Measurements from ENCODE around the gene ZNF544.

DNA sequence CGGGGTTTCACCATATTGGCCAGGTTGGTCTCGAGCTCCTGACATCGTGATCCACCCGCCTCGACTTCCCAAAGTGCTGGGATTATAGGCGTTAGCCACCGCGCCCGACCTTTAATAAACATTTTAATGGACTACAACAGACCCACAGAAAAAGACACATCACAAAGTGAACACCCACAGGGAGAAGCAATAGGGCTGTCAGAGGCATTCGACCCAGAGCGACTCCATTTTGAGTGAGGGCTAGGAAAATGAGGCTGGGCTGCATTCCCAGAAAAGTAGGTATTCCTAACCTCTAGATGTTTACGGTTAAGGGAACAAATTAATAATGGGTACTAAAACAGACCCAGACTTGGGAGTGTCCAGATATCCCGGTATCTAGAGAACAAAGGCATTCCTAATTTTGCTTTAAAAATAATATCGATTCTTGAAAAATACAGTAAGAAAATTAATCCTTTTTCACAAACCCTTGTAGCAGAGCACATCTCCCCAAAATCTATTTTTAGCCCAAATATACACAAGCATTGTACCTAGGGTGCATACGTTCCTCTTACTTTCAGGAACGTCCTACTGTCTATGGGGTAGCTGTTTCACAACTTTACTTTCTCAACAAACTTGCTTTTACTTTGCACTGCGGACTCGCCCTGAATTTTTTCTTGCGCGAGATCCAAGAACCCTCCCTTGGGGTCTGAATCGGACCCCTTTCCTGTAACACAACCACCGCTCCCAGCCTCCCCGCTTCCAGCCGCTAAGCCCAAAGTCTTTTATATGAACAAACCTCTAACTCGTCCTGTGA is 49.2 kb downstream of the ZNF544 start:
- no peak for TF ChIP-seq EZH2 (IDR thresholded peaks at IDR 0.05; ENCODE audit: low read depth)
- TF ChIP-seq, protein P1, sequence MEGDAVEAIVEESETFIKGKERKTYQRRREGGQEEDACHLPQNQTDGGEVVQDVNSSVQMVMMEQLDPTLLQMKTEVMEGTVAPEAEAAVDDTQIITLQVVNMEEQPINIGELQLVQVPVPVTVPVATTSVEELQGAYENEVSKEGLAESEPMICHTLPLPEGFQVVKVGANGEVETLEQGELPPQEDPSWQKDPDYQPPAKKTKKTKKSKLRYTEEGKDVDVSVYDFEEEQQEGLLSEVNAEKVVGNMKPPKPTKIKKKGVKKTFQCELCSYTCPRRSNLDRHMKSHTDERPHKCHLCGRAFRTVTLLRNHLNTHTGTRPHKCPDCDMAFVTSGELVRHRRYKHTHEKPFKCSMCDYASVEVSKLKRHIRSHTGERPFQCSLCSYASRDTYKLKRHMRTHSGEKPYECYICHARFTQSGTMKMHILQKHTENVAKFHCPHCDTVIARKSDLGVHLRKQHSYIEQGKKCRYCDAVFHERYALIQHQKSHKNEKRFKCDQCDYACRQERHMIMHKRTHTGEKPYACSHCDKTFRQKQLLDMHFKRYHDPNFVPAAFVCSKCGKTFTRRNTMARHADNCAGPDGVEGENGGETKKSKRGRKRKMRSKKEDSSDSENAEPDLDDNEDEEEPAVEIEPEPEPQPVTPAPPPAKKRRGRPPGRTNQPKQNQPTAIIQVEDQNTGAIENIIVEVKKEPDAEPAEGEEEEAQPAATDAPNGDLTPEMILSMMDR (conservative IDR thresholded peaks at IDR 0.05): no peak
